Stimulated activated naive B cell treated with anti-CD40 and anti-IgM and Interleukin-4, amounts not matched to agents 10 μg/mL and 1 μg/mL and 100 μg/mL, for 72 hours (primary cell): ENCODE data around the gene TCEANC2.

Experiments
- ATAC-seq, 2 donors: fragments of 150-1000 bp; cut with Tn5 transposase; replicated peaks; 2 replicates each; pipeline ENCODE4 v1.10.0; 2021; ENCODE audit warnings: moderate library complexity in 1 of 2
- DNase-seq: peaks from one replicate; pipeline ENCODE4 v3.0.0; 2021
- H3K27ac Mint-ChIP-seq: one replicate; pipeline ENCODE4 v1.8.0; 2022; ENCODE audit warnings: mild to moderate bottlenecking, mixed read lengths
- H3K27me3 Mint-ChIP-seq, 2 donors: one replicate each; pipeline ENCODE4 v1.8.0; 2022; ENCODE audit warnings: mixed read lengths in 2 of 2
- H3K36me3 Mint-ChIP-seq, 2 donors: one replicate each; pipeline ENCODE4 v1.8.0; 2022; ENCODE audit warnings: mixed read lengths in 2 of 2, mild to moderate bottlenecking in 1 of 2
- H3K4me1 Mint-ChIP-seq, 2 donors: one replicate each; pipeline ENCODE4 v1.8.0; 2022; ENCODE audit warnings: mixed read lengths in 2 of 2, mild to moderate bottlenecking in 1 of 2
- H3K4me3 Mint-ChIP-seq, 2 donors: one replicate each; pipeline ENCODE4 v1.8.0; 2022; ENCODE audit warnings: mild to moderate bottlenecking in 2 of 2, mixed read lengths in 2 of 2, moderate library complexity in 1 of 2
- H3K9me3 Mint-ChIP-seq, 2 donors: one replicate each; pipeline ENCODE4 v1.8.0; 2022; ENCODE audit warnings: mixed read lengths in 2 of 2, mild to moderate bottlenecking in 1 of 2

Gene TCEANC2

DNA sequence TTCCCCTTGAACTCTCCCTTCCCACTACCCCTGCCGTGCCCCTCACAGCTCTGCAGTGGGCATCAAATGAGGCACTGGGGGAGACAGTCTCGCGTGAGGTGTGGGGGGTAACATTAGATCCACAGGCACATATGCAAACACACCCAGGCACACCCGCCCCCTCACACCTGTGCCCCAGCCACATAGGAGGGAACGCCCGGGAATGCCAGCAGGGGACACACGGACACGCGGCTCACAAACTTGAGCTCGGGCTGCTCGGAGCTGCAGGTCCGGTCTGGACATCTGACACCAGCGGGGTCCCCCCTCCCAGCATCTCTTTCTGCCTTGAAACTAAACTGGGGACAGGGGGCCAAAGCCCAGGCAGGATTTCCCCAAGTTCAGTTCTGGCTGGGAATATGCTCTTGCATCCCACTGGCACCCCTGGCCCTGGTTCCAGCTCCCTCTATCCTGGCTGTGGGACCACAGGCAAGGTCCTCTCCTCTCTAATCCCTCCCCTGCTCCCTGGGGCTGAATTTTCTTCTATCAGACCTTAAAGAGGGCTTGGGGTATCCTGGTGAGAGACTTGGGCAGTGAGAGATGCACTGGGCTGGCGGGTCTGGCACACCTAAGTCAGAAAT, 68.8 kb downstream of the TCEANC2 start:
- Mint-ChIP-seq H3K27ac (no peak overlapping the region), H3K9me3 (no peaks in the 10 kb centered on the region), H3K4me3 (no peak overlapping the region), H3K4me1 (peaks cover 6 to 9% of the 10 kb centered on the region in 2 donors), H3K36me3 (peaks cover 0 to 3% of the 10 kb centered on the region in 2 donors), H3K27me3 (no peaks in the 10 kb centered on the region)
- ATAC-seq (no peak), DNase-seq (no peak)

GRCh38 chr1:54122992-54123391, 69.6 kb downstream of the TCEANC2 start:
- H3K4me3 Mint-ChIP-seq, result no peak overlapping the region
- no peaks in the 10 kb centered on the region for H3K27me3 Mint-ChIP-seq
- ATAC-seq, result no peak
- no peak overlapping the region for H3K27ac Mint-ChIP-seq
- peaks cover 6 to 9% of the 10 kb centered on the region in 2 donors for H3K4me1 Mint-ChIP-seq
- no peak for DNase-seq
- H3K36me3 Mint-ChIP-seq, result peaks cover 0 to 3% of the 10 kb centered on the region in 2 donors
- H3K9me3 Mint-ChIP-seq, result no peaks in the 10 kb centered on the region

GRCh38 chr1:54124472-54124871, 71.1 kb downstream of the TCEANC2 start:
- Mint-ChIP-seq H3K36me3 (peaks cover 0 to 3% of the 10 kb centered on the region in 2 donors), H3K27me3 (peaks cover 7% of the 10 kb centered on the region in 2 donors)

GRCh38 chr1:54124906-54125305, 71.5 kb downstream of the TCEANC2 start:
- H3K4me3 Mint-ChIP-seq, result no peak overlapping the region
- H3K27me3 Mint-ChIP-seq, result peaks cover 7% of the 10 kb centered on the region in 2 donors
- peaks cover 6 to 9% of the 10 kb centered on the region in 2 donors for H3K4me1 Mint-ChIP-seq
- no peaks in the 10 kb centered on the region for H3K9me3 Mint-ChIP-seq
- no peak for DNase-seq
- H3K36me3 Mint-ChIP-seq, result peaks cover 0 to 3% of the 10 kb centered on the region in 2 donors
- ATAC-seq, result no peak
- H3K27ac Mint-ChIP-seq, result no peak overlapping the region

More at GRCh38 chr1:54124472-54124871, 71.1 kb downstream of the TCEANC2 start:
- ATAC-seq, result no peak
- Mint-ChIP-seq H3K4me3 (no peak overlapping the region), H3K9me3 (no peaks in the 10 kb centered on the region), H3K4me1 (peaks cover 6 to 9% of the 10 kb centered on the region in 2 donors), H3K27ac (no peak overlapping the region)
- DNase-seq, result no peak

DNA sequence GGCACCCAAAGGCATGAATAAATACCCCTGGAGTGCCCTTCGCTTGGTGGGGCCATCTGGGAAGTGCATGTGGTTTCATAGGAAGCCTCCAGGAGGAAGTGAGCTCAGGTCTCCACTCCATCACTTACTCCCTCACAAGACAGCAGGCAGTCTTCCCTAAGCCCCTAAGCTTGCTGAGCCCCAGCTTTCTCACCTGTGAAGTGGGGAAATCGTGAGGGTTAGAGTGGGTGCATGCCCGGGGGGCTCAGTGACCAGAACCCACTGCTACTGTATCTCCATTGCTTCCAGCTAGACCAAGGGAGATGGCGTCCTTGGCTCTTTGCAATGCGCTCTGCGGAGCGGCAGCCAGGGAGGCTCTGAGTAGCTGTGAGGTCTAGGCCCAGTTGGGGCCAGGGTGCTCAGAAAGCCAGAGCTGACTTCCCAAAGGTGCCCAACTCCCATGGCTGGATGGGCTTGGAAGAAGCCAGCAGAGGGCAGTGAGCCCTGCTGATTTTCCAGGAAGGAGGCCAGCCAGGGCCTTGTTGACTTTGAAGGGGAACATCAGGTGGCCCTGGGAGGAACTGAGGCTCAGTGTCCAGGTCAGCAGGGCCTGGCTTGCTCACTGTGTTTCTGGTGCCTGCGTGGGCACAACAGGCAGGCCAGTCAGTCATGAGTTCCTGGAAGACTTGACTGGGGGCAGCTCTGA, 72.1 kb downstream of the TCEANC2 start:
- Mint-ChIP-seq H3K36me3 (peaks cover 0 to 3% of the 10 kb centered on the region in 2 donors), H3K9me3 (no peaks in the 10 kb centered on the region), H3K4me3 (no peak overlapping the region), H3K27ac (no peak overlapping the region), H3K27me3 (peaks cover 7% of the 10 kb centered on the region in 2 donors), H3K4me1 (peaks cover 6 to 9% of the 10 kb centered on the region in 2 donors)
- ATAC-seq (no peak), DNase-seq (no peak)

- Mint-ChIP-seq H3K4me1 (peaks cover 5 to 7% of the 10 kb centered on the region in 2 donors), H3K27ac (no peak overlapping the region), H3K36me3 (peaks cover 0 to 3% of the 10 kb centered on the region in 2 donors), H3K27me3 (peaks cover 7% of the 10 kb centered on the region in 2 donors), H3K4me3 (no peak overlapping the region), H3K9me3 (no peaks in the 10 kb centered on the region)
- no peak for DNase-seq
- no peak for ATAC-seq
Measured at GRCh38 chr1:54126271-54126815, 72.9 kb downstream of the TCEANC2 start.

GRCh38 chr1:54127594-54128300, 74.3 kb downstream of the TCEANC2 start:
- Mint-ChIP-seq H3K36me3 (no peaks in the 10 kb centered on the region), H3K9me3 (no peaks in the 10 kb centered on the region), H3K4me1 (no peaks in the 10 kb centered on the region), H3K27me3 (peaks cover 7 to 11% of the 10 kb centered on the region in 2 donors), H3K27ac (no peak overlapping the region), H3K4me3 (no peak overlapping the region)
- no peak for DNase-seq
- ATAC-seq, result no peak

DNA sequence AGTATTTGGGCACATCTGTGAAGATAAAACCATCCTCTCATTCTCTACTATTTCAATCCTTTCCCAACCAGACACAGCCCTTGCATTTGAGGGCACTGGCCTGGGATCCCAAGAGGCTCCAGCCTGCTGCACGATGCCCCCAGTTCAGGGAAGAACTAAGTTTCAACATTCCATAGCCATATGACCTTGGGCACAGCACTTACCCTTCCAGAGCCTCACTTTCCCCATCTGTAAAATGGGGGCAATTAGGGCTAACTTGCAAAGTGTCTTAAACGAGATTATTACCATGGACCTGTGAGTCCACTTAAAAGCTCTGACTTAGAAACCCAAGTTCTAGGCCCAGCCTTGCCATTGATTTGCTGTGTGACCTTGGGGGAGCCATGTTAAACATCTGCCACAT, 76.5 kb downstream of the TCEANC2 start:
- Mint-ChIP-seq H3K27ac (no peak overlapping the region), H3K9me3 (no peaks in the 10 kb centered on the region), H3K36me3 (no peaks in the 10 kb centered on the region), H3K4me3 (no peak overlapping the region), H3K27me3 (peaks cover 7 to 11% of the 10 kb centered on the region in 2 donors), H3K4me1 (no peaks in the 10 kb centered on the region)
- ATAC-seq (no peak), DNase-seq (no peak)

GRCh38 chr1:54131419-54131818, 78.0 kb downstream of the TCEANC2 start:
- H3K4me1 Mint-ChIP-seq, result no peaks in the 10 kb centered on the region
- peaks cover 12 to 15% of the 10 kb centered on the region in 2 donors for H3K27me3 Mint-ChIP-seq
- DNase-seq (no peak), ATAC-seq (no peak)
- no peak overlapping the region for H3K4me3 Mint-ChIP-seq
- no peak overlapping the region for H3K27ac Mint-ChIP-seq
- H3K9me3 Mint-ChIP-seq, result no peaks in the 10 kb centered on the region
- H3K36me3 Mint-ChIP-seq, result no peaks in the 10 kb centered on the region

DNA sequence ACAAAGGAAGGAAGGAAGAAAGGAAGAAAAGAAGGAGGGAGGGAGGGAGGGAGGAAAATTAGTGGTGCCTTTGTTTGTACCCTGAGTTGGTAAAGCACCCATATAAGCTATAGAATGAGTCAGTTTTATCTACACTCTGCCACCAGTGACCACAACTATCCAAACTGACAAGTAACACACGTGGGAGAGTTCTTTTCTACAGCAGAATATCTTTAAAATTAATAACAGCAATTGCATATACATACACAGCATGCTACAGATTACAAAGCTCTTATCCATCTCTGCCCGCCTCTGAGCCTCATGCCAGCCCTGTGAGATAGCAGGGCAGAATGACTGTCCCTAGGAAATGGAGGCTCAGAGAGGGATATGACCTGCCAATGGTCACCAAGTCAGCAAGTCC, 79.1 kb downstream of the TCEANC2 start:
- no peak overlapping the region for H3K4me3 Mint-ChIP-seq
- no peaks in the 10 kb centered on the region for H3K4me1 Mint-ChIP-seq
- DNase-seq (no peak), ATAC-seq (no peak)
- H3K27ac Mint-ChIP-seq, result no peak overlapping the region
- peaks cover 12 to 15% of the 10 kb centered on the region in 2 donors for H3K27me3 Mint-ChIP-seq
- H3K9me3 Mint-ChIP-seq, result no peaks in the 10 kb centered on the region
- H3K36me3 Mint-ChIP-seq, result no peaks in the 10 kb centered on the region

DNA sequence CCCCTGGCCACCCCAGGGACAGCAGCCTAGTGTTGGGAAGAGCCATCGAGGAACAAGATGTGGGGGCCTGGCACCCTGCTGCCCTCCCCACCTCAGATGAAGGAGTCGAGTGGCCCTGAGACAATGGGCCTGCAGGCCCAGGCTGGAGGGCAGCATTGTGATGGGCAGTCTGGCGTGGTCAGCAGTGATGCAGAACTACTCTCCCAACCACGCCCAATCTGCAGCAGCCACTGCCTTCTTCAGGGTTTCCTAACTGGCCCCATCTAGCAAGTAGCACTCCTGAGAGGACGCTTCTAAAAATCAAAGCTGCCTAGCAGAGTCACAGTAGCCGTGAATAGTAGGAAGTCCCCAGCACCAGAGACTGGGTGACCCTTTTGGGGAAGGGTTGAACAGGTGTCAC, 80.9 kb downstream of the TCEANC2 start:
- no peak for DNase-seq
- no peak overlapping the region for H3K27ac Mint-ChIP-seq
- no peak overlapping the region for H3K4me3 Mint-ChIP-seq
- no peaks in the 10 kb centered on the region for H3K9me3 Mint-ChIP-seq
- H3K27me3 Mint-ChIP-seq, result peaks cover 5 to 8% of the 10 kb centered on the region in 2 donors
- no peaks in the 10 kb centered on the region for H3K36me3 Mint-ChIP-seq
- no peaks in the 10 kb centered on the region for H3K4me1 Mint-ChIP-seq
- ATAC-seq, result no peak

GRCh38 chr1:54135436-54136120, 82.2 kb downstream of the TCEANC2 start:
- Mint-ChIP-seq H3K36me3 (no peaks in the 10 kb centered on the region), H3K9me3 (no peaks in the 10 kb centered on the region), H3K27ac (no peak overlapping the region), H3K4me1 (no peaks in the 10 kb centered on the region), H3K27me3 (peaks cover 5 to 8% of the 10 kb centered on the region in 2 donors), H3K4me3 (no peak overlapping the region)
- ATAC-seq (no peak), DNase-seq (no peak)

- ATAC-seq (no peak), DNase-seq (no peak)
- Mint-ChIP-seq H3K9me3 (no peaks in the 10 kb centered on the region), H3K4me1 (no peaks in the 10 kb centered on the region), H3K27ac (no peak overlapping the region), H3K36me3 (no peaks in the 10 kb centered on the region), H3K4me3 (no peak overlapping the region), H3K27me3 (peaks cover 5 to 7% of the 10 kb centered on the region in 2 donors)
Measured at GRCh38 chr1:54136269-54136896, 83.0 kb downstream of the TCEANC2 start.
